H1 (cell line): Measurements from ENCODE around the gene WDR64. TPM values are rescaled to one million over a fixed set of nuclear protein-coding genes. Genes with fewer than 3 reads are reported as not detected.

Experiments
- CTCF ChIA-PET: fragments of 300-600 bp; sonication (Branson Sonifier 250); formaldehyde crosslinking; loops from one replicate; lab custom pipeline; 2021; ENCODE audit not compliant: partially characterized antibody; lab: Charles Lee
- POLR2A ChIA-PET: fragments of 300-600 bp; sonication (Branson Sonifier 250); formaldehyde crosslinking; loops from one replicate; lab custom pipeline; 2021; ENCODE audit warnings: inconsistent platforms; ENCODE audit not compliant: partially characterized antibody; lab: Charles Lee
- DNase-seq, 2 experiments: peaks; one replicate each; pipeline versions ENCODE4 v3.0.0 to v3.0.0-alpha.2; 2010 to 2022; ENCODE audit warnings: low spot score in 2 of 2, low read depth in 1 of 2, mixed read lengths in 1 of 2
- FAIRE-seq: peaks from 2 replicates; lab custom pipeline; 2011; peaks lifted over from hg19 to GRCh38; lab: Jason Lieb, UNC
- H2AFZ ChIP-seq: 2 replicates; pipeline ENCODE4 v1.8.1; 2012; ENCODE audit warnings: low read length, inconsistent platforms
- H2AK5ac ChIP-seq: 2 replicates; pipeline ENCODE4 v1.6.1; 2013; ENCODE audit warnings: low read depth, low read length
- H2BK120ac ChIP-seq: replicated peaks from 2 replicates; pipeline ENCODE3; 2013; ENCODE audit warnings: low read depth, low read length, inconsistent platforms
- H2BK12ac ChIP-seq: 2 replicates; pipeline ENCODE4 v1.6.1; 2013; ENCODE audit warnings: low read depth, low read length
- H2BK15ac ChIP-seq: 2 replicates; pipeline ENCODE4 v1.6.1; 2013; ENCODE audit warnings: low read length
- H2BK20ac ChIP-seq: 2 replicates; pipeline ENCODE4 v1.6.1; 2013; ENCODE audit warnings: low read length
- H2BK5ac ChIP-seq: 2 replicates; pipeline ENCODE4 v1.6.1; 2013; ENCODE audit warnings: low read depth, low read length
- H3K14ac ChIP-seq: 2 replicates; pipeline ENCODE4 v1.6.1; 2013; ENCODE audit warnings: inconsistent platforms; ENCODE audit not compliant: insufficient read length
- H3K18ac ChIP-seq: 2 replicates; pipeline ENCODE4 v1.6.1; 2013; ENCODE audit warnings: low read length; ENCODE audit errors: extremely low read depth
- H3K23ac ChIP-seq: 2 replicates; pipeline ENCODE4 v1.6.1; 2013; ENCODE audit warnings: inconsistent platforms; ENCODE audit not compliant: insufficient read length
- H3K23me2 ChIP-seq: 2 replicates; pipeline ENCODE4 v1.6.1; 2013; ENCODE audit warnings: low read depth, low read length
- H3K27ac ChIP-seq: 2 replicates; pipeline ENCODE4 v1.6.1; 2011; ENCODE audit warnings: low read depth, low read length, inconsistent platforms
- H3K27me3 ChIP-seq, 4 experiments: replicated peaks in 1 of 4; 1 replicate in 1 of 4; 2 replicates in 3 of 4; pipeline versions ENCODE4 v1.6.1 to v1.8.1; 2011 to 2013; ENCODE audit warnings: low read length in 3 of 4, mild to moderate bottlenecking in 3 of 4, inconsistent platforms in 2 of 4, mixed read lengths in 2 of 4, moderate library complexity in 1 of 4; ENCODE audit not compliant: control insufficient read depth in 3 of 4, insufficient read depth in 3 of 4; ENCODE audit errors: extremely low read depth in 1 of 4
- H3K36me3 ChIP-seq, 4 experiments: 2 replicates each; pipeline versions ENCODE4 v1.6.1 to v1.8.1; 2011 to 2013; ENCODE audit warnings: mild to moderate bottlenecking in 4 of 4, low read length in 3 of 4, moderate library complexity in 2 of 4, control low read depth in 1 of 4, inconsistent platforms in 1 of 4; ENCODE audit not compliant: insufficient read depth in 4 of 4, control insufficient read depth in 2 of 4
- H3K4ac ChIP-seq: replicated peaks from 2 replicates; pipeline ENCODE3; 2013; ENCODE audit warnings: low read length, low read depth, mixed read lengths, inconsistent platforms; ENCODE audit not compliant: insufficient read length
- H3K4me1 ChIP-seq, 4 experiments: replicated peaks in 1 of 4; 1 replicate in 1 of 4; 2 replicates in 3 of 4; pipeline versions ENCODE4 v1.6.1 to v1.8.1; 2011 to 2013; ENCODE audit warnings: low read length in 3 of 4, inconsistent platforms in 2 of 4, mixed read lengths in 1 of 4; ENCODE audit not compliant: insufficient read depth in 4 of 4, control insufficient read depth in 3 of 4
- H3K4me2 ChIP-seq, 2 experiments: 2 replicates each; pipeline versions ENCODE4 v1.6.1 to v1.8.1; 2011 to 2013; ENCODE audit warnings: low read depth in 2 of 2, low read length in 2 of 2, control low read depth in 1 of 2, inconsistent platforms in 1 of 2, mild to moderate bottlenecking in 1 of 2; ENCODE audit not compliant: insufficient read depth in 1 of 2
- H3K4me3 ChIP-seq, 4 experiments: fragments of 200-600, 300-600 bp in 1 of 4; sonication (generic), shearing (Covaris generic), sonication (Bioruptor Twin) in 1 of 4; 2 replicates each; pipeline versions ENCODE4 v1.5.1 to v1.8.1; 2011 to 2016; ENCODE audit warnings: low read length in 4 of 4, low read depth in 3 of 4, control low read depth in 2 of 4, inconsistent platforms in 2 of 4, mild to moderate bottlenecking in 2 of 4, mixed read lengths in 1 of 4, moderate library complexity in 1 of 4; ENCODE audit not compliant: insufficient read depth in 2 of 4; ENCODE audit errors: extremely low read depth in 1 of 4
- H3K56ac ChIP-seq: replicated peaks from 2 replicates; pipeline ENCODE3; 2013; ENCODE audit warnings: low read depth, mild to moderate bottlenecking, mixed read lengths, low read length, inconsistent platforms; ENCODE audit not compliant: insufficient read length
- H3K79me1 ChIP-seq: 2 replicates; pipeline ENCODE4 v1.6.1; 2013; ENCODE audit warnings: low read depth, low read length, control low read depth
- H3K79me2 ChIP-seq, 2 experiments: 2 replicates each; pipeline versions ENCODE4 v1.6.1 to v1.8.1; 2012 to 2013; ENCODE audit warnings: low read length in 2 of 2, mild to moderate bottlenecking in 2 of 2, inconsistent platforms in 1 of 2; ENCODE audit not compliant: insufficient read depth in 2 of 2, control insufficient read depth in 1 of 2
- H3K9ac ChIP-seq, 4 experiments: replicated peaks in 1 of 4; 1 replicate in 1 of 4; 2 replicates in 3 of 4; pipeline versions ENCODE4 v1.6.1 to v1.8.1; 2011 to 2013; ENCODE audit warnings: low read depth in 3 of 4, low read length in 3 of 4, control low read depth in 2 of 4, mild to moderate bottlenecking in 2 of 4, moderate library complexity in 2 of 4, inconsistent platforms in 1 of 4; ENCODE audit errors: extremely low read depth in 1 of 4
- H3K9me3 ChIP-seq, 2 experiments: 2 replicates each; pipeline versions ENCODE4 v1.6.1 to v1.8.1; 2012 to 2013; ENCODE audit warnings: mild to moderate bottlenecking in 2 of 2, moderate library complexity in 2 of 2, control low read depth in 1 of 2, inconsistent platforms in 1 of 2, low read depth in 1 of 2, low read length in 1 of 2, mixed read lengths in 1 of 2; ENCODE audit not compliant: insufficient read depth in 2 of 2
- H4K20me1 ChIP-seq, 2 experiments: replicated peaks in 1 of 2; 2 replicates each; pipeline versions ENCODE3 to v1.8.1; 2011 to 2013; ENCODE audit warnings: inconsistent platforms in 2 of 2, low read length in 2 of 2, mild to moderate bottlenecking in 1 of 2; ENCODE audit not compliant: insufficient read depth in 2 of 2, control insufficient read depth in 1 of 2
- H4K5ac ChIP-seq: 2 replicates; pipeline ENCODE4 v1.6.1; 2013; ENCODE audit warnings: low read length, low read depth, mixed read lengths, inconsistent platforms; ENCODE audit not compliant: insufficient read length
- H4K8ac ChIP-seq: 2 replicates; pipeline ENCODE4 v1.8.0; 2013; ENCODE audit warnings: mild to moderate bottlenecking, moderate library complexity, low read length, inconsistent platforms; ENCODE audit not compliant: insufficient read depth; ENCODE audit errors: extremely low read depth
- H4K91ac ChIP-seq: replicated peaks from 2 replicates; pipeline ENCODE3; 2013; ENCODE audit warnings: low read length, mixed read lengths, inconsistent platforms; ENCODE audit not compliant: insufficient read length
- CHD2 ChIP-seq: IDR thresholded peaks from 2 replicates; pipeline ENCODE4 v1.6.1; 2012; ENCODE audit warnings: low read length, improper control_type of control experiment
- HDAC2 ChIP-seq, 2 experiments: fragments of 300-600 bp in 1 of 2; sonication (generic) in 1 of 2; IDR thresholded peaks; 2 replicates each; pipeline ENCODE4 v1.6.1; 2011 to 2012; ENCODE audit warnings: low read depth in 2 of 2, low read length in 2 of 2, mild to moderate bottlenecking in 2 of 2, moderate library complexity in 2 of 2, borderline replicate concordance in 1 of 2, inconsistent platforms in 1 of 2
- WGBS, 2 experiments: shearing (Covaris generic) in 1 of 2; methylation state at CpG; one replicate each; pipeline versions ENCODE4 v1.1.6 to v1.1.7; 2013 to 2015; ENCODE audit warnings: low lambda C conversion rate in 2 of 2, mixed read lengths in 2 of 2, inconsistent platforms in 1 of 2, low coverage in 1 of 2, missing lambda C conversion rate in 1 of 2; ENCODE audit not compliant: insufficient replicate concordance in 2 of 2, insufficient coverage in 1 of 2, insufficient read length in 1 of 2; ENCODE audit errors: extremely low coverage in 1 of 2, missing lambda C conversion rate in 1 of 2; 5-methylcytosine and 5-hydroxymethylcytosine counted together
- polyA plus RNA-seq, 7 experiments: library from polyadenylated mRNA; depleted of rRNA in 3 of 7; stranded (reverse) in 5 of 7; unstranded in 2 of 7; fragments of >200 nt in 5 of 7; fragments of 200-250 nt in 2 of 7; gene quantifications; 1 replicate in 5 of 7; 2 replicates in 1 of 7; 4 replicates in 1 of 7; pipeline versions ENCODE4 v1.2.1 to v1.2.3, GENCODE V29; 2011 to 2013; ENCODE audit warnings: missing spikeins in 2 of 7, mixed read lengths in 2 of 7
- total RNA-seq: library from RNA; stranded (reverse); fragmentation: NEBNext Ultra II Directional; extraction: Animal tissue kit (Norgen Biotek cat#: 25700); gene quantifications from 2 replicates; pipeline ENCODE4 v1.2.1, GENCODE V29; 2021

The WDR64 gene
- total and polyA plus RNA-seq, 2 of the 8 experiments (the other 6 are each of a cell fraction or from before 2014, with no cell fraction given), result 0.02 TPM; not detected in 1

- Histone ChIP-seq H2BK15ac (no peak overlapping the region), H4K5ac (no peak overlapping the region), H3K23ac (no peak overlapping the region), H4K91ac (no peak overlapping the region), H4K20me1 (no peaks in the 10 kb centered on the region), H3K56ac (no peak overlapping the region), H2BK5ac (no peak overlapping the region), H2BK12ac (no peak overlapping the region), H3K9me3 (no peaks in the 10 kb centered on the region), H2BK120ac (no peak overlapping the region), H3K79me2 (no peaks in the 10 kb centered on the region), H2AK5ac (no peak overlapping the region), H3K9ac (no peak overlapping the region), H3K4me3 (no peak overlapping the region), H3K23me2 (no peaks in the 10 kb centered on the region), H2AFZ (no peak overlapping the region), H3K14ac (no peak overlapping the region), H2BK20ac (no peak overlapping the region), H4K8ac (no peak overlapping the region), H3K79me1 (no peaks in the 10 kb centered on the region), H3K36me3 (no peaks in the 10 kb centered on the region), H3K27ac (no peak overlapping the region), H3K4ac (no peak overlapping the region), H3K4me2 (no peak overlapping the region), H3K18ac (no peak overlapping the region), H3K4me1 (no peaks in the 10 kb centered on the region), H3K27me3 (no peaks in the 10 kb centered on the region)
- no peak for DNase-seq
- no peak for FAIRE-seq
- 91% methylated on average over 1 of the region's 1 CpG; no CpG with 5 or more reads in 1 of the 2 experiments for WGBS, 2 experiments
- CTCF ChIA-PET, result interaction anchor here (1.3 kb wide), 1 partner anchor 141 kb away, joined by 3 read pairs; no protein-coding TSS in a partner anchor
- POLR2A ChIA-PET, result no interaction called here
- TF ChIP-seq HDAC2 (IDR thresholded peaks at IDR 0.05; ENCODE audit: borderline replicate concordance in 1 of 2, low read depth in 2 of 2, low read length in 2 of 2) (no peak), CHD2 (no peak)
Observed at GRCh38 chr1:241684108-241684507, 32.0 kb downstream of the WDR64 start.
